HepG2 (cell line): Measurements from ENCODE around the gene MRPL48. TPM values are rescaled to one million over a fixed set of nuclear protein-coding genes. Genes with fewer than 3 reads are reported as not detected.

Experiments used
- ARID2 ChIP-seq: sonication (generic); formaldehyde crosslinking; IDR thresholded peaks from 2 replicates; pipeline ENCODE4 v1.8.1; 2022; ENCODE audit warnings: mild to moderate bottlenecking, missing genetic modification reagents, borderline replicate concordance
- ATAD3A ChIP-seq: sonication (generic); formaldehyde crosslinking; IDR thresholded peaks from 2 replicates; pipeline ENCODE4 v1.4.0; 2020; ENCODE audit warnings: missing genetic modification reagents
- BHLHE40 ChIP-seq: IDR thresholded peaks from 2 replicates; pipeline ENCODE4 v1.6.1; 2011; ENCODE audit warnings: low read length, improper control_type of control experiment
- GMEB2 ChIP-seq: IDR thresholded peaks from 2 replicates; pipeline ENCODE4 v1.6.1; 2016; ENCODE audit warnings: missing biosample characterization, missing genetic modification reagents, low read depth
- HIC2 ChIP-seq: sonication (generic); formaldehyde crosslinking; IDR thresholded peaks from 2 replicates; pipeline ENCODE4 v1.9.0; 2022; ENCODE audit warnings: low read depth, missing genetic modification reagents
- HNF4G ChIP-seq, 2 experiments: sonication (generic) in 1 of 2; formaldehyde crosslinking in 1 of 2; IDR thresholded peaks; 2 replicates each; pipeline versions ENCODE4 v1.4.0 to v1.6.1; 2011 to 2020; ENCODE audit warnings: borderline replicate concordance in 2 of 2, low read depth in 2 of 2, mild to moderate bottlenecking in 2 of 2, low read length in 1 of 2, missing genetic modification reagents in 1 of 2, moderate library complexity in 1 of 2
- MATR3 ChIP-seq: sonication (generic); formaldehyde crosslinking; IDR thresholded peaks from 2 replicates; pipeline ENCODE4 v1.4.0; 2020; ENCODE audit warnings: missing genetic modification reagents
- MYC ChIP-seq: sonication (generic); formaldehyde crosslinking; IDR thresholded peaks from 2 replicates; pipeline ENCODE4 v1.9.0; 2021; ENCODE audit warnings: missing genetic modification reagents, borderline replicate concordance
- PPARG ChIP-seq: conservative IDR thresholded peaks from 2 replicates; pipeline ENCODE4 v1.6.1; 2016; ENCODE audit warnings: missing biosample characterization, missing genetic modification reagents
- RBM22 ChIP-seq: fragments of 200-400 bp; formaldehyde crosslinking; optimal IDR thresholded peaks from 2 replicates; pipeline ENCODE3; 2017; ENCODE audit warnings: mild to moderate bottlenecking, low read length, moderate library complexity
- THAP8 ChIP-seq: sonication (generic); formaldehyde crosslinking; IDR thresholded peaks from 2 replicates; pipeline ENCODE4 v1.5.1; 2020; ENCODE audit warnings: missing genetic modification reagents, mild to moderate bottlenecking, borderline replicate concordance
- ZBTB40 ChIP-seq, 2 experiments: fragments of 450-650 bp in 1 of 2; sonication (generic) in 1 of 2; formaldehyde crosslinking in 1 of 2; IDR thresholded peaks; 2 replicates each; pipeline versions ENCODE4 v1.6.1 to v1.8.0; 2016 to 2022; ENCODE audit warnings: antibody characterized with exemption in 1 of 2, mild to moderate bottlenecking in 1 of 2, missing genetic modification reagents in 1 of 2
- ZEB1 ChIP-seq: IDR thresholded peaks from 2 replicates; pipeline ENCODE4 v1.6.1; 2012; ENCODE audit warnings: mild to moderate bottlenecking, low read depth, inconsistent platforms; ENCODE audit not compliant: insufficient replicate concordance
- ZNF264 ChIP-seq: sonication (generic); formaldehyde crosslinking; IDR thresholded peaks from 2 replicates; pipeline ENCODE4 v1.4.0; 2020; ENCODE audit warnings: missing genetic modification reagents
- ZNF547 ChIP-seq: sonication (generic); formaldehyde crosslinking; IDR thresholded peaks from 2 replicates; pipeline ENCODE4 v1.5.1; 2020; ENCODE audit warnings: mild to moderate bottlenecking, missing genetic modification reagents
- ZNF879 ChIP-seq: sonication (generic); formaldehyde crosslinking; IDR thresholded peaks from 2 replicates; pipeline ENCODE4 v1.8.1; 2023; ENCODE audit warnings: missing genetic modification reagents
- ZSCAN9 ChIP-seq: IDR thresholded peaks from 2 replicates; pipeline ENCODE4 v1.6.1; 2016; ENCODE audit warnings: borderline replicate concordance
- polyA plus RNA-seq, 8 experiments: library from polyadenylated mRNA; depleted of rRNA in 3 of 8; stranded (reverse) in 7 of 8; unstranded in 1 of 8; fragments of >200 nt; fragmentation: Illumina TruSeq in 4 of 8; extraction: Trizol in 4 of 8; gene quantifications; 2 replicates each; pipeline versions ENCODE4 v1.2.1 to v1.2.3, GENCODE V29; 2011 to 2016; ENCODE audit warnings: low read depth in 4 of 8, missing spikeins in 1 of 8, mixed read lengths in 1 of 8; ENCODE audit not compliant: insufficient read depth in 1 of 8
- total RNA-seq, 5 experiments: library from RNA; depleted of rRNA; stranded (reverse); fragments of >200 nt; fragmentation: Illumina TruSeq; extraction: Trizol; gene quantifications; 2 replicates each; pipeline ENCODE4 v1.2.3, GENCODE V29; 2016; ENCODE audit warnings: low read depth in 1 of 5

The MRPL48 gene
- total and polyA plus RNA-seq, 2 of the 13 experiments (the other 11 are each of a cell fraction or from before 2014, with no cell fraction given) = 61.2 to 67.9 TPM

GRCh38 chr11:73784080-73784634 is 3.5 kb upstream of the MRPL48 start (continued):
- TF ChIP-seq ZBTB40 (IDR thresholded peaks at IDR 0.05) = no peak
- TF ChIP-seq ZBTB40 (CRISPR knock-in tag; IDR thresholded peaks at IDR 0.05) = no peak
- TF ChIP-seq MYC (CRISPR knock-in tag) = no peak
- peak; percentile 42 for TF ChIP-seq ZSCAN9 (CRISPR knock-in tag)
- no peak for TF ChIP-seq THAP8
- TF ChIP-seq HNF4G (IDR thresholded peaks at IDR 0.05; ENCODE audit: borderline replicate concordance, low read depth, low read length) = no peak
- TF ChIP-seq HNF4G (CRISPR knock-in tag; IDR thresholded peaks at IDR 0.05; ENCODE audit: borderline replicate concordance, low read depth) = no peak
- TF ChIP-seq MATR3 (CRISPR knock-in tag) = no peak
- TF ChIP-seq ZNF264 (CRISPR knock-in tag) = no peak
- no peak for TF ChIP-seq BHLHE40
- TF ChIP-seq ARID2 (CRISPR knock-in tag) = no peak
- no peak for TF ChIP-seq RBM22
- no peak for TF ChIP-seq ZNF547 (CRISPR knock-in tag)
- no peak for TF ChIP-seq HIC2 (CRISPR knock-in tag)
- TF ChIP-seq ZEB1 = peak; percentile 89
- no peak for TF ChIP-seq ATAD3A (CRISPR knock-in tag)
- no peak for TF ChIP-seq PPARG
- TF ChIP-seq ZNF879 (CRISPR knock-in tag) = no peak
- no peak for TF ChIP-seq GMEB2 (CRISPR knock-in tag)
